NOMO-1 treated with dmso at 0.1 percent for 144 hours (cell line): Measurements from ENCODE around the gene EIF2B2.

Experiments
- DNase-seq: peaks from one replicate; lab custom pipeline; 2025; ENCODE audit not compliant: unreplicated experiment; lab: John Stamatoyannopoulos, UW

The EIF2B2 gene

DNA sequence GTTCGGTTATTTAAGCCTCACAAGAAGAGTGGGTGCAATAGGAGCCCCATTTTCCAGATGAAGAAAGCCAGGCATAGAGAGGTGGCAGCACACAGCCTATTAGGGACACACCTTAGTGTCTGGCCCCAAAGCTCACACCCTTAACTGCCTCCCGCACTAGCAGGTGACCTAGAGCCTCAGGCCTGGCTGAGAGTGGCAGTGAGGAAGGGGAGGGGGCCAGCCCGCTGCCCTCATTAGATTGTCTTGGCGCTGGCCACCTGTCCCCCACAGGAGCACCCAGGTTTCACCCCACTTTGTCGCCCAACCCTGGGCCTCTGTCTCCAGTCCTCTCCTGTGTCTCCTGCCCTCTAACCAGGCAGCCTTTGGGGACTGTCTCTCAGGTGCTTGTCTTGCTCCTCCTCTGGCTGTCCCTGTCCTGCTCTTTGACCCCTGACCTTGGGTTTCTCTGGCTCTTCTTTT is 28.8 kb upstream of the EIF2B2 start:
- no peak for DNase-seq

DNA sequence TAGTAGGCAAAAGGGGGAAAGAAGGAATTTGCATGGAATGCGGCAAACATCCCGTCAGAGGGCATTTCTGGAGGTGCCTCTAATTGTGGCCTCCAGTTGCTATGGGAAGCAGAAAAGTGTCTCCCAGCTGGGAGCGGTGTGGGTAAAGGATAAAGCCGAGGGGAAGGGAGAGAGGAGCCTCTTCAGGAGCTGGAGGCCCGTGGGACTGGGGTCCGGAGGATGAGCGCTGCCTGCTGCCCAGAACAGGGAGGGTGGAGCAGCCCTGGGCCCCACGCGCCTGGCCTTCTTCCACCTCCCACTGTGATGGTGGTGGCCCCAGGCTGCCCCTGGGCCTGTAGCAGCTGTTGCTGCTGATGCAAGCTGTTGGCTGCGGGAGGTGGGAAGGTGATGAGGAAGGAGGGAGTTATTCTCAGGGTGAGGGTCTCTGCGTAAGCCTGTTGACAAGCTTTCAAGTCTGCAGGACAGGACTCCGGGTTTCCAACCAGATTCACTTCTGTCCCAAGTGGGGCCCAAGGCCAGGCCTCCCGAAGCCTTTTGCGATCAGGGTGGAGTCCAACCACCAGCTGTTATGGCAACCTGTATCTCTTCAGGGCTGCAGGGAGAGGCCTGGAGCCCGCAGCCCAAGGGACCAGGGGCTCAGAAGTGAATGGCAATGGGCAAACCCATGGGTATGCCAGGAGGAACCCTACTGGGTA is 28.2 kb upstream of the EIF2B2 start:
- no peak for DNase-seq

- DNase-seq, result no peak
Observed at GRCh38 chr14:74975059-74975810, 27.5 kb upstream of the EIF2B2 start.

DNA sequence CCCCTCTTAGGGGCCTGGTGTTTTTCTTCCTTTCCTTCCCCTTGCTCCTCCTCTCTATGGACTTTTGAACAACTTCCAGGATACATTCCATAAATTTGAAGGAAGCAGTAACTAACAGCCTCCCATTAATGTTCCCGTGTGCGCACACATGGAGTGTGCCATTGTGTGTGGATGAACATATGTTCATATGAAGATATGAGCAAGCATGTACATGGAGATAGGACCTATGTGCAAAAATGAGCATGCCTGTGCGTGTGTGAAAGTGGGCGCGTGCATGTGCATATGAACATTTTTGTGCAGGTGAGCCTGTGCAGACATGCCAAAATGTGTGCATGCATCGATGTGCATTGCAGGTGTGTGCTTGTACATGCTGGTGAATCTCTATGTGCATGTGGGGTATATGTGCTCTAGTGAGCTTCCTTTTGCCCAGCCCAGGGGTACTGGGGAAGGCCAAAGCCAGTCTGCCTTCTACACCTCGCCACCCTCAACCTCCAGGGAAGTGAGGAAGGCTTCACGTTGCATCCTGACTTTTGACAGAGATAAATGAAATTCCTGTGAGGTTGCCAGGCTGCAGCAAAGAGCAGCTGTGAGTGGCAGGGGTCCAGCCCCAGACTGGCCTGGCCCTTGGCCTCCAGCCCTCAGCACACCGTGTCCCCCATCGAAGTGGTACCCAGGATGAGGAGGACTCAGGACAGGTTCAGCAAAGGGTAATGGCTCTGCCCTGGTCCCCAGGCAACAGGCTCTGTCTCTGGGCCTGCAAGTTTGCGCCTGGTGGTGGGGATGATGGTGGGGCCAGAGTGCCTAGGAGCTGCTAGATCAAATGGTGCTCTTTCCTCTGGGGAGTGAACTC is 26.2 kb upstream of the EIF2B2 start:
- DNase-seq, result no peak

DNA sequence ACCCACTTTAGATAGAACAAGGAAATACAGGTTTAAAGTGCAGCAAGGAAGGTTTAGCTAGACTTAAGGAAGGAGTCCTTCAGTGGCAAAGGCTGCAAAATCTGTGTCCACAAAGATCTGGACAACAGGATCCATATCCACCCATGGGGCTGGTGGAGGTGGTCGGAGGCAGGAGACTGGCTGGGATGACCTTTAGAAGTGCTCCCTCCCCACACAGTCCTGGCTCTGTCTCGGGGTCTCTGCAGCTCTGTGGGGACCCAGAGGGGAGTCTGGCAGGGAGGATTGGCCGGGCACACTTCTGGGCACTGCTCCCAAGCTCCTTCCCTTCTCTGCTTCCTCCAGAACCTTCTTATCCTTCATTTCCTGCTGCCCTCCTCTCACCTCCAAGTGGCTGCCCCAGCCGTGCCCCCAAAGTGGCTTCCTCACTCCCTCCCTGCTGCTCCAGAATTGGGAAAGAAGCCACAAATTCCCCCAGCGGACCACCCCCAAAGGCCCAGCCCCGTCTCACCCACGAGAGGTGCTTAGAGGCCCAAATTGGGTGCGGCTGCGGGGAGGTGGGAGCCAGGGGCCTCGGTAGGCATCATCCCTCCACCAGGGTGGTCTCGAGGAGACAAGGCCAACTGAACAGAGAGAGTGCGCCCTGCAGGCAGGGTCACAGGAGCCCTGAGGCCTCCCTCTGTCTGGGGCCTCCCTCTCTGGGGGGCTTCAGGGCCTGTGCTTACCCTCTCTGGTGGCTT is 25.4 kb upstream of the EIF2B2 start:
- DNase-seq, result no peak

GRCh38 chr14:74977901-74978385 is 24.8 kb upstream of the EIF2B2 start:
- DNase-seq, result no peak

GRCh38 chr14:74978416-74978947 is 24.2 kb upstream of the EIF2B2 start:
- no peak for DNase-seq

DNA sequence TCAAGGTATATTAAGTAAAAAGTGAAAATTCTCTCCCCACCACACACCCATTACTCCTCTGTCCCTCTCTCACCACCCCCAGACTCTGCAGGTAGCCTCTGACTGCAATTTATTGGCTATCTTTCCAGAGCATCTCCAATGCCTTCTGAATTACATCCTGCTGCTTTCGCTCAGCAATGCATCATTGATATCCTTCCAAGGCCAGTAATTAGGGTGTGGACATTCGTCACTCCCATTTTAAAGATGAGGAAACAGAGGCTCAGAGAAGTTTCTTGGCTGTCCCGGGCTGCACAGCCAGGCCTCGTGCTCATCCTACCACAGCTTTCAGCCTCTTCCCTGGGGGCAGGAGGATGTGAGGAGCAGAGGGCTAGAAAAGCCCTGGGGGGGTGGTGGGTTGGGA is 23.7 kb upstream of the EIF2B2 start:
- no peak for DNase-seq

DNA sequence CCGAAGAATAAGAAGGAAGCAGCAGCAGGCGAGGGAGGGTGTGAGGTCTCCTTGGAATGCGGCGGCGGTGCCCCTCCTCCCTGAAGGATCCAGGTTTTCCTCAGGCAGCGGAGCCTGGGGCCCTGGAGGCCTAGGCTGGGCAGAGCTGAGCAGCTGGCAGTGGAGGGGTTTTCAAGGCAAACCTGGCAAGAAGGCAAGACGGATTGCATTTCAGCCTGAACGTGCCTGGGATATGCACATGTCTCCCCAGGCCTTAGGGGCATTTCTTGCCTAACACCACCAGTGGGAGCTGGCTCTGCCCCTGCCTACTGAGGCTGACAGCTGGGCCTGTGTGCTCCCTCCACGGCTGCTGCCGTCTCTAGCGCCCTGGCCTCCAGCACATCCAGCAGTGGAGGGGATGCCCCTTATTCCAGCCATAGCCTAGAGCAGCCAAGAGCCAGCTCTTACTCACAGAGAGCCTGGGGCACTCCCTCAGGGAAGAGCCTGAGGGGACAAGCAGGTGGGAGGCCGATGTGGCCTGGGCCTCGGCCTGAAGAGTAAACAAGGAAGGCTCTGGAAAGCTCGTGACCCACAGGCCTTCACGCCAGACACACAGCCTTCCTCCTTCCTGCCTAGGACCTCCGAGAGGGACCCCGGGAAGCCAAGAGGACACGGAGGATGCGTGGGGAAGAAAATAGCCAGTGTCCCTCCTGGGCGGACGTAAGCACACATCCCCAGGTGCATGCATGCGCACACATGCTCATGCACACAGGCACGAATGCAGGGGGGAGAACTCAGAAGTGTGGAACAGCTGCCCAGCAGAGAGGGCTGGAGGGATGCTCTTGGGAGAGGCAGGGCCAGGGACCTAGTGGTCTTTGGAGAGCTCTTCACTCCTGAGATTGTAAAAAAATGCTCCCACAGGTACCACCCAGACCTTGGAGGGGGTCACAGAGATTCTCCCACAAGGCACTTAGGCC is 23.0 kb upstream of the EIF2B2 start:
- DNase-seq, result no peak

DNA sequence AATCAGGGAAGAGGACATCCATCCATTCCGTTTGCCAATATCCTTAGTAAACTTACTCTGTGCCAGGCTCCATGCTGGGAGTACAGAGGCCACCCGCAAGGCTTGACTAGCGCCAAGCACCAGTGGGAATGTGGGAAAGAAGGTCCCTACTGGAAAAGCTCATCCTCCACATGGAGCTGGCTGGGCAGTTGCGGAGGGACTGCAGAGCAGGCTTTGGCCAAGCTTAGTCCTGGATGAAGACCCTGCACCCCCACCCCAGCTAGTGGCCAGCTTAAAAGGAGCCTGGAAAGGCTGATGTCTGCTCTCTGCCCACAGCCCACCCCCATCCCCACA is 22.4 kb upstream of the EIF2B2 start:
- no peak for DNase-seq

DNA sequence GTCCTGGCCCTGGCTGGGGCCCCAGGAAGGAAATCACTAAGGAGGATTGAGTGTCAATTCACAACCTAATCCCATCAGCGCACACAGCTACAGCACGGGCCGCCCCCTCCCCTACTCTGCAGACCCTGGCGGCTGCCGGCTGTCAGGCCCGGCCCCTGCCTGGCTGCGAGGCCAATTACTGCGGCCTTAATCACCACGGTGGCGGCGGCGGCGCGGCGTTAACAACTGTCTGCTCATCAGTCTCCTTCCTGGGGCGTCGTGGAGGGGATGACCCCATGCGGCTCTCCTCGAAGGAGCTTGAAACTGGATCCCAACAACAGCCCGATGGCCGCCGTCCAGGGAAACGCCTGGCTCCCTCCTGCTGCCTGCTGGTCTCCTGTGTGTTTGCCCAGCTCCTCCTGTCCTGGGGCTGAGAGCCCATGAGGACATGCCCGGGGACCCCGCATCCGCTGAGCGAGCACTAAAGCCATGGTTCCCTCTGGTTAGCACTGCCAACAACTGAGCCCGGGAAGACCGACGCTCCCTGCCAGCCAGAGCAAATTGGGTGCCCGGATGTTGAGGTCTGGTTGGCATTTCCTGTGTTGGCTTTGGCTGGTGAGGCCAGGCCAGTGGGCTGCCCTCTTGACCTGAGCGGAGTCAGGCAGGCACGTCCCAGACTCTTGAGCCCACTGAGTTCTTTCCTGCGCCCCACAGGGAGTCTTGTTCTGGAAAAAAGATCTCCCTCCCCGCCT is 21.8 kb upstream of the EIF2B2 start:
- DNase-seq, result no peak

- DNase-seq, result no peak
Observed at GRCh38 chr14:74981462-74981782, 21.3 kb upstream of the EIF2B2 start.

GRCh38 chr14:74981833-74982232 is 20.9 kb upstream of the EIF2B2 start:
- no peak for DNase-seq

DNA sequence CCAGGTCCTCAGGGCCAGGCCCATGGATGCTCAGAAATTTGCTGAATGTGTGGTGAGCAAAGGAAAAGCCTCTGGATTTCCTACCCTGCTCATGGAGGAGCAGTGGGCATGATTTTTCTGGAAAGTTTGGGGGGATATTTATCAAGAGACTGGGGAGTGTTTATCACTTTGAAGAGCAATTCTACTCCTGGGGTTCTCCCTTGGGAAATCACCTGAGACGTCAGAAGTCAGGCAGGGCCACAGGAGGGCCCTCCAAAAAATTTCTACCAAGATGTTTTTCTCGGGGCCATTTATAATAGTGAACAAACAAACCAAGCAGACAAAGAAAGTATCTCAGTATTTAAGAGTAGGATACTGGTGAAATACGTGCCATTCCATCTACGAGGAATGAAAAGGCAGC is 20.1 kb upstream of the EIF2B2 start:
- no peak for DNase-seq

DNA sequence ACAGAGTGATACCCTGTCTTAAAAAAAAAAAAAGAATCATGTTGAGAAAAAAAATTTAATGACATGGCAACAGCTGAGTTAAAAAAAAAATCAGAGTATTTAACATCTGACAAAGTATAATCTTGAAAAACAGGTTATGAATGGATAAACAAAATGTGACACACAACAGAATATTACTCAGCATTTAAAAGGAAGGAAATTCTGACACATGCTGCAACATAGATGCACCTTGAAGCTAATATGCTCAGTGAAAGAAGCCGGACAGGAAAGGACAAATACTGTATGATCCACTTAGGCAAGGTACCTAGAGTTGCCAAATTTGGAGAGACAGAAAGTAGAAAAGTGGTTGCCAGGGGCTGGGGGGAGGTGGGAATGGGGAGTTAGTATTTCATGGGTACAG is 19.4 kb upstream of the EIF2B2 start:
- DNase-seq, result no peak

DNA sequence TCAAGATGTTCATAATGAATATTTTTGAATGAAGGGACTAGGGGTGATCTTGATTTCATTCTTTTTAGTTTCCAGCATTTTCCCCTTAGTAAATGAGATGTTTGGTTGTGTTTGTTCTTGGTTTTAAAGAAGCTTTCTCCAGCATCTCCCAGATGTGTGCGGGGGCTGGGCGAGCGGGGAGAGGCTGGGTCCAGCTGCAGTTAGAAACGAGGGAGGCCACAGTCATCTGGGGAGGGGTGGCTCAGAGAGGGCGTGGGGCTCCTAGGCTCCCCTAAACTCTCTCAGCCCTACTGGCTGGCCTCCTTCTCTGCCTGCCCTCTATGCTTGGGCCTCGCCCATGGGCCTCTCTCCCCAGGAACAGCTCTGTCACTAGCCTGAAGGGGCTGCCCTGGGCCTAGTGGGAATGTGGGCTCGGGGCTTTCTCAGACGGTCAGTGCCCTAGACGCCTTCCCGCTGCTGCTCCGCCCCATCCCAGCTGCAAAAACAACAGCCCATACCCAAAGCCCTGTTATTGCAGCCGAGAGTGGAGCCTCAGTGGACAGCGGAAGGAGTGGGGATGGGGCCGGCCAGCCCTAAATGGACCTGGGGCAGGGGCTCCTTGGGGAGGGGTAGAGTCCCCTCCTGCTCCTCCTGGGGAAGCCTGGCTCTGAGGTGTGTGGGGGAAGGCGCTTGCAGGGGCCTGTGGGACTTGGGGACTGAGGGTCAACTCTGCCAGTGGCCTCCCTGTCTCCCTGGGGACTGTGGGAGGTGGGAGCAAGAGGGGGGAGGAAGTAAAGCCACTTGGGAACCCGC is 18.3 kb upstream of the EIF2B2 start:
- no peak for DNase-seq

DNA sequence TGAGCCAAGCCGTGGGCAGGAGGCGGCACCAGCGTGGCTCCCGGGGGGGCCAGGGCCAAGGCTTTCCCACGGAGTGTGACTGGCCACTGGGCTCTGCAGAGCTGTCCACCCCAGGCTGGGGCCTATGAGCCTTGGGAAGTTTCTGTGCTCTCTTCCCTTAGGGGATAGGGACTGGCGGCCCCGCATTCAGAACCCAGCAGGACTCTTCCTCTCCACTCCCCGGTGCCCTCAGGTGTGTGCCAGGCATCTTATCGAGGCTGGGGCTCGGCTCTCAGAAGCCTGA is 17.8 kb upstream of the EIF2B2 start:
- DNase-seq, result no peak

DNA sequence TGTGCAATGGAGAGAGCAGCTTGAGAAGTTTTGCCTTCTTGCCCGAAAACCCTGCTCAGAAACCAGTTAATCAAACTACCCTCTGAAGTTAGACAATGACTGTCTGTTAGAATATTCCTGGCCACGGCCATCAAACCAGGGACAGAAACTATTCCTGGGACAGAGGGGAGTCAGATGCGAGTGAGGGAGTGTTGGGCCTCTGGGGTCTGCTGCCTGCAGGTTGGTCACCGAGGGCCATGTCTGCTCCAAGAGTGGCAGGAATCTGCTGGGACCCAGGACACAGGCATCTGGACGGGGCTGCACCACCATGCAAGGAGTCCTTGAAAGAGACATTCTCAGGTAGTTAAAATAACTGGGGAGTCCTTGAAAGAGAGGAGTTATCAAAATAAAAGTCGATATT is 16.9 kb upstream of the EIF2B2 start:
- DNase-seq, result no peak

DNA sequence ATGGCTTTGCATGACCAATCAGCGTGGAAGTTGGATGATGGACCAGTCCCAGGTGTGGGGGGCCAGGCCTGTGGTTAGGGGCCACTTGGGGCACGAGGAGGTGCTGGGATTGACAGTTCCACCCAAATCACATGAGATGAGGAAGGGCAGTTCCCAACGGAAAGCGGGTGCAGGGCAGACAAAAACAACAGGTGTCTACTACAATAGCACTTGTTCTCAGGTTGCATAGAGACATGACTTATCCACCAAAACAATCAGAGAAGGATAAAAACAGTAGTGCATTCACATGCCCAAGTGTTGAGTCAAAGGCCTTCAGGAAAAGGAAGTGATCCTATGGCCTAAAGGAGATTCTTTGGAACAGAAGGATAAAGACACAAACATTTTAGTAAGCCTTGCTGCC is 14.6 kb upstream of the EIF2B2 start:
- no peak for DNase-seq
